GM21717 (cell line): ENCODE measurements around the gene BUD13.
"Not testable (repeated sequence)": the region's sequence is repeated elsewhere in the genome, so short reads cannot be mapped to it uniquely, and the experiment has no call there.

Source experiments
- ATAC-seq: cut with Tn5 transposase; IDR thresholded peaks from one replicate; pipeline ENCODE4 v1.9.1; 2021; ENCODE audit warnings: mild to moderate bottlenecking, moderate library complexity; ENCODE audit not compliant: unreplicated experiment

The BUD13 gene, protein sequence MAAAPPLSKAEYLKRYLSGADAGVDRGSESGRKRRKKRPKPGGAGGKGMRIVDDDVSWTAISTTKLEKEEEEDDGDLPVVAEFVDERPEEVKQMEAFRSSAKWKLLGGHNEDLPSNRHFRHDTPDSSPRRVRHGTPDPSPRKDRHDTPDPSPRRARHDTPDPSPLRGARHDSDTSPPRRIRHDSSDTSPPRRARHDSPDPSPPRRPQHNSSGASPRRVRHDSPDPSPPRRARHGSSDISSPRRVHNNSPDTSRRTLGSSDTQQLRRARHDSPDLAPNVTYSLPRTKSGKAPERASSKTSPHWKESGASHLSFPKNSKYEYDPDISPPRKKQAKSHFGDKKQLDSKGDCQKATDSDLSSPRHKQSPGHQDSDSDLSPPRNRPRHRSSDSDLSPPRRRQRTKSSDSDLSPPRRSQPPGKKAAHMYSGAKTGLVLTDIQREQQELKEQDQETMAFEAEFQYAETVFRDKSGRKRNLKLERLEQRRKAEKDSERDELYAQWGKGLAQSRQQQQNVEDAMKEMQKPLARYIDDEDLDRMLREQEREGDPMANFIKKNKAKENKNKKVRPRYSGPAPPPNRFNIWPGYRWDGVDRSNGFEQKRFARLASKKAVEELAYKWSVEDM

DNA sequence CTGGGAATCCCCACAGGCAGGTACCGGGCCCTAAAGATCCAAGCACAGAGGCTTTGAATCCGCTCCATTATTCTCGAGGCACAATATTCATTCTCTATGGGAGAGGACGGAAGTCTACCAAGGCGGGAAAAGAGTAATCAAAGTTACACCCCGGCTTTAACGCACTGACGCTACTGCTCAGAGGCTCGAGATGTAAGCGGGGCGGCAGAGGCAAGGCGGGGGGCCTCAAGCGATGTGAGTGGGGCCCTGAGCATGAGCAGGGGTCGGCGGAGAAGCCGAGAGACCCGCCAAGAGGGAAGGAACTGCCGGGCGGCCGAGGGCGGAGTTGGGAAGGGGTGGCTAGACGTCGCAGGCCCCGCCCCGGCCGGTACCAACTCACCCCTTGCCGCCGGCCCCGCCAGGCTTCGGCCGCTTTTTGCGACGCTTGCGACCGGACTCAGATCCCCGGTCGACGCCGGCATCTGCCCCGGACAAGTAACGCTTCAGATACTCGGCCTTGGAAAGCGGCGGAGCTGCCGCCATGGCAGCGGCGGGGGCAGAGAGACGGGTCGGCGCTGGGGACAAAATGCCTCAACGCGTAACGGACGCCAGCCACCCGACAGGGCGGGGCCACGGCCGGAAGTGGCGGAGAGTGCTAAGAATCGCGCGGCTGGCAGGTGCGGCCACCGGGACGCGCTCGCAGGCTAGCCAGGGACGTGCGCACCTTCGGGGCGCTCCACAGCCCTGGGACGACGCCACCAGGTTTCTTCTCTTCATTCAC is at the start of gene BUD13:
Gene BUD13, minus strand, starts transcription at position 545 of the 760 bp plus-strand sequence. Its CDS starts 23 bp downstream, at position 522.
- ATAC-seq, result peak; percentile 89

DNA sequence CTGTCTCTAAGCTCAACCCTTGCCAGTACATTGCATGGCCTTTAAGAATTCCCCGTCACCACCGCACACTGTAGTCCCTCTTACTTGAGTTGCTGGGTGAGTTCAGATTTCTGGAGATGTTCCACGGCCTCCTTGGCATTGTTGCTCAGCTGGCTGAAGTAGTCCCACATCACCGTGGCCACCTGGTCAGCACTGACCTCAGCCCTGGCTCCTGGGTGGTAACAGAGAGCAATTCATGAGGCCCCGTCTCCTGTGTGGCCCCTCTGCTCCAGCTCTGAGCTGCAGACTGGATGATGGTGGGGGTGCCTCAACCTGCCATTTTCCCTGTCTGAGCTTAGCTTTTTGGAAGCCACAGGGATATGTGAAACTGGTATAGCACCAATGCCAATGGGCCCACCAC is 49.8 kb upstream of the BUD13 start:
- no peak for ATAC-seq

DNA sequence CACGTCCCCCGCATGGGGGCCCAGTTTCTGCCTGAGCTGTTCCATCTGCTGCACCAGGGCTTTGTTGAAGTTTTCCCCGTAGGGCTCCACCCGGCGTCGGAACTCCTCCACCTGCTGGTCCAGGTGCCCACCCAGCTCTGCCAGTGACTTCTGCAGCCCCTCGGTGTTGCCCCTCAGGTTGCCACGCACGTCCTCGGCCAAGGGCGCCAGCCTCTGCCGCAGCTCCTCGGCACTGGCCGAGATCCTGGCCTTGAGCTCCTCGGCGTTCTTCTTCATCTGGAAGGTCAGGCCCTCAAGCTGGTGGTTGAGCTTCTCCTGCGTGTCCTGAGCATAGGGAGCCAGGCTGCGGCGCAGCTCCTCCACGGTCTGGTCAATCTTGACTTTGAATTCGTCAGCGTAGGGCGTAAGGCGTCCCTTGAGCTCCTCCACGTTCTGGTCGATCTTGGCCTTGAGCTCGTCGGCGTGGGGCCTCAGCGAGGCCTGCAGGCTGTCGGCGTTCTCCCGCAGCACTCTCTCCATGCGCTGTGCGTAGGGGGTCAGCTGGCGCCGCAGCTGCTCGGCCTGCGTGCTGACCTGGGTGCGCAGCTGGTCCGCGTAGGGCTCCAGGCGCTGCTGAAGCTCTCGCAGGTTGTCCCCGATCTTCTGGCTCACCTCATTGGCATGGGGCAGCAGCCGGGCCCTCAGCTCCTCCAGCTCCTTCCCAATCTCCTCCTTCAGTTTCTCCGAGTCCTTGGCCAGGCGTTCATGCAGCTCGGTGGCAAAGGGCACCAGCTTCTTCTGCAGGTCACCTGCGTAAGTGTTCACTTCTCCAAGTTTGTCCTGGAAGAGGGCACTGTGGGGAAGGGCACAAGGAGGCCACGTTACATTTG is 48.5 kb upstream of the BUD13 start:
- no peak for ATAC-seq

DNA sequence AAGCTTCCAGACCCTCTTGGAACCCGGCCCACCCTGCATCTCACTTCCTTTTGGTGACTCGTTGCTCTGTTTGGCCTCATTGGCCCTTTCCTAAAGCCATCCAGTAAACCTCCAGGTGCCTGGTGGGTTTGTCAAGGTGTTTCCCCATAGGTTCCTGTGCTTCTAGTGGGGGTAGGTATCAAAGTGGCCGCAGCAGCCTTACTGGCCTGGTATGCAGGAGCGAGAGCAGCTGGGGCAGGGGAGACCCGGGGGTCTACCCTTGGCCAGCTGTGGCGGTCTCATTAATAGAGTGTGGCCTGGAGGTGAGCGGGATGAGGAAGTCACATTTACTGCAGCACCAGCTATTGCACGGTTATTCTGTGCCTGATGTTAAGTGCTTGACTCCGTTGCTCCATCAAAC is 46.3 kb upstream of the BUD13 start:
- ATAC-seq, result no peak

DNA sequence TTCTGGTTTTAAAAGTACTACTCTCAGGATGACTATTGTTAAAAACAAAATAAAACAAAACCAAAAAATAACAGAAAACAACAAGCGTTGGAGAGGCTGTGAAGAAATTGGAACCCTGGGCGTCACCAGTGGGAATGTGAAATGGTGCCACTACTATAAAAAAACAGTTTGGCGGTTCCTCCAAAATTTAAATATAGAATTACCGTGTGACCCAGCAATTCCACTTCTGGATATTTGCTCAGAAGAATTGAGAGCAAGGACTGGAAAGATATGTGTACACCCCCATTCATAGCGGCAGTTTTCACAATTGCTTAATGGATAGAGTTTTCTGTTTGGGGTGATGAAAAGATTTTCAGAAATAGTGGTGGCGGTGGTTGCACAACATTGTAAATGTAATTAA is 41.7 kb upstream of the BUD13 start:
- ATAC-seq, result no peak

DNA sequence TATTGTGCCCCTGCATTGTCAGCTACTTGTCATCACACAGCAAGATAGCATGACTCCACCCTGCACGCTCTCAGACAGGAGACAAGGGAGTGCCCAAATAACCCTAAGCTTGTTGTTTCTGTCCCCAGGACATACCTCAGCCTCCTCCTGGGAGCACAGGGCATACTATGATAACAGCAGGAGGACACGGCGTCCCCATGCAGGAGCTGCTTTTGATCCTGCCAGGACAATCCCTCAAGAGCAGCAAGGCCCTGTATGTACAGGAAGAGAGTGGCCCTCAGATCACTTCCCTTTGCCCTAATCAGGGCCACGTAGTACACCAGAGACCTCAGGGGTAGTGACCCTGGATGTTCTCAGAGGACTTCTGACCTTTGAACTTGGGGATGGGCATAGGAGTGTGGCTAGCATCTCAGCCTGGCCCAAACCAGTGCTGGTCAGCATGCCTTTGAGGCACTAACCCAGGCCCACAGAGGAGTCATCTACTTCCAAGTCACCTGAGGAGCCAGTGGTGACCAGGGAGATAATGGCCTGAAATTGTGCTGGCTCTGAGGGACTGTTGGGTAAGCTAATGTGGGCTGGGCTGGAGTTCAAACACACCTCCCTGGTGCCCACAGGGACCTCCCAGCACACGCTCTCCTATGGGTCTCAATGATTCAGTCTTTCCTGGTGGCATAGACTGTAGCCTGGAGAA is 41.1 kb upstream of the BUD13 start:
- no peak for ATAC-seq

DNA sequence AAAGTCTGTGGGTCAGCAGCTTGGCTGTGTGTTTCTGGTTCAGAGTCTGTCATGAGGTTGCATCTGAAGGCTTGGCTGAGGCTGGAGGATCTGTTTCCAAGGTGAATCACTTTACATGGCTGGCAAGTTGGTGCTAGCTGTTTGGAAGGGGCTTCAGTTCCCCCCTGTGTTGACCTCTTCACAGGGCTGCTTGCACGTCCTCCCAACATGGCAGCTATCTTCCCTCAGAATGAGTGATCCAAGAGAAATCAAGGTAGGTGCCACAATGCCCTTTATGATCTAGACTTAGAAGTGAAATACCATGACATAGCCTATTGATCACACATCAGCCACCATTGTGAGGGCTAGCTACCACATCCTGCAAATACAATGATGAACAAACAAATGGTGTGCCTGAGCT is 40.4 kb upstream of the BUD13 start:
- ATAC-seq, result no peak

DNA sequence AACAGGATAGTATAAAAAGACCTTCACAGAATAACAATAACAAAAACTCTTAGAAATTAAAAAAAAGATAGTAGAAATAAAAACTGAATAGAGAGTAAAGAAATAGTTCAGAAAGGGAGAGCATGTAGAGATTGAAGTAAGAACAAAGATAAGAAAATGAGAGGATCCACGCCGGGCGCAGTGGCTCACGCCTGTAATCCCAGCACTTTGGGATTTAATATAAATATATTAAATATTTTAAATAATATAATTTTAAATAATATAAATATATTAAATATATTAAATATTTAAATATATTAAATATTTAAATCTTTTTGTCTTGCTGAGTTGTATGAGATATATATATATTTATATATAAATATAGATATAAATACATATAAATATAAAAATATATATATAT is 39.3 kb upstream of the BUD13 start:
- no peak for ATAC-seq

DNA sequence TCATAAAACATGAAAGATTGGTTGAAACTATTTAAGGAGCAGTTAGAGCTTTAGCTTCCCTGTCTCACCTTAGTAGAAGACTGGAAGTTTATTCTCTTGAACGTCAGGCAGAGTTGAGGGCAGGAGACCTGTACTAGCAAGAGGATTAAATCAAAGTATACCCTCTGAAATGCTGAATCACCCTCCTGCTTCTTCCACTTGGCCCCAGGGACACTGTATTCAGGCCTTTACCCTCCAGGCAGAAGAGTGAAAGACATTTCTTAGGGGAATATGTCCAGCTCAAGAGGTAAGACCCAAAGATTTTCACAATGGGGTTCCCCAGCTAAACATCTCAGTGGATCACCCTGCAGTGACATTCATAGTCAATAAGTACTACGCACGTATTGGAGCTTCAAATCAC is 38.4 kb upstream of the BUD13 start:
- no peak for ATAC-seq

DNA sequence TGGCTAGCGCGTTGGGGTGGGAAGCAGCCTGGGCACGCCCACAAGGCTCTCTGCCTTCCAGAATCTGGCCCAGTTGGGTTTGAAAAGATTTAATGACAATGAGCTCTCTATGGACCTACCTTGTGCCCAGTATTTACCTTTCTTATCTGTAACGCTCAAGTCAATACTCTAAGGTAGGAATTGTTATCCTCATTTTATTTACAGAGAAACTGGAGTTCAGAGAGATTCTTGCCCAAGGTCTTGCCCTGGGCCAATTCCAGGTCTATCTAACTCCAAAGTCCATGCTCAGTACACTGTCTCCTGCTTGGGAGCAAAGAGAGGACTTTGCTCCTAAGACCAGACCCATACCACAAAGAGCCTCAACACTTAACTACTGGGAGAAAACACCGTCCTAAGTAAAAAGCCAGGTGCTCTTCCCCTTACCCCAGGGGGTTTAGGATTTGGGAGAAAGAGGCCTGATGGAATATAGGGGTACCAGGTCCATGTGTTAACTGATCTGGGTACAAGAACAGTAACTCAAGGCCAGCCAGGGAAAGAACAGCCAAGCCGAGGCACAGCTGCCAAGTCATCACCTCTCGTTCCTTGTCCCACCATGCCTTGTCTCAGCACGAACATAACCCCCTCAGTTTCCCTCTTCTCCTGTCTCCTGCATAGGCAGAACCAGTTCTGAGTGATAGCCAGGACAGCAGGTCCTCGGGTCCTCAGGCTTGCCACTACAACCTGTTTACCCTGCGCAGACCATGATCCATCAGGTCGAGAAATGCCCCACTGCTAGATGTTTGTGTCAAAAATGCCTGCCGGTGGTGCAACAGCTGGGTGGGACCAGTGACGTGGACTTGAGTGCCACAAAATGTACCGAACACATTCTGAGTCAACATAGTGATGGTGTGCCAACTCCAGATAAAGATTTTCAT is 35.7 kb upstream of the BUD13 start:
- ATAC-seq, result no peak

DNA sequence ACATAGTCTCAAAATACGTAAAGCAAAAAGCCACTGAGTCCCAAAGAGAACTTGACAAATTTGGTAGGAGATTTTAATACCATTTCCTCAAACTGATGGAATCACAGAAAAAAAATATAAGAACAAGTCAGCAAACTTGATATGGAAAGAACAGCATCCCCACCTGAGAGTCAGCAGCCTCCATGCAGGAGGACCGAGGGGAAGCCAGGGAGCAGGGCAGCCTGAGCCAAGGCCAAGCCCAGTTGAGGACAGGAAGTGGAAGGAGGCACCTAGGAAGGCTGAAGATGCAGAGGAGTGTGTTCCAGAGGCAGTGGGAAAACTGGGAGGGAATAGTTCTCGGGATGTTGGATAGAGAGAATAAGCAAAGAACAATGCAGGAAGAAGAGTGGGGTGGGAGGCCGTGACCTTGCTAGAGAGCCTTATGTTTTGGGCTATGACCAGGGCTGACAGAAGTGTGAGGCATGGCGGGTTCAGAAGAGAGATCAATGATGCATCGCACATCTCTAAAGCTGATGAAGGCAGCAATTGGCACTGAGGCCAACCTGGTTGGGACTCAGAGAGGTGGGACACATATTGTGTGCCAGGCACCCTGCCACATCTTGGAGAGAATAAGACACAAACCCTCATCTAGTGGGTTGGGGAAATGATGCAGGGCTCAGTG is 34.9 kb upstream of the BUD13 start:
- ATAC-seq, result no peak

DNA sequence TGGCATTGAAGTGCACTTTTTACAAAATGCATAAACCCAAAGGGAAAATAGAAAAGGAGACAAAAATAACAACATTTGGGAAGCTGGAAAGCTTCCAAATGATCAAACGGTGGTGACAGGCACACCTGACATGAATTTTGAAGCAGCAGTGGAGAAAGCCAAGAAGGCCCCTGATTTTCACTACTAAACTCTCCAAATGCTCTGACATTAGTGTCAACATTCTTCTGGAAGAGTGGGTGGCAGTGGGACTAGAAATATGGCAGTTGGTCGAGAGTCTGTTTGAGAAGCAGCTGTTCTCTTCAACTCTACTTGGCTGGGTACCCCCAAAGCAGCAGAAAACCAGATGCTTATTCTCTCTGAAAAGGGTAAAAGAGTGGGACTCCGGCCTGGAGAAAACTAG is 31.2 kb upstream of the BUD13 start:
- ATAC-seq, result no peak

DNA sequence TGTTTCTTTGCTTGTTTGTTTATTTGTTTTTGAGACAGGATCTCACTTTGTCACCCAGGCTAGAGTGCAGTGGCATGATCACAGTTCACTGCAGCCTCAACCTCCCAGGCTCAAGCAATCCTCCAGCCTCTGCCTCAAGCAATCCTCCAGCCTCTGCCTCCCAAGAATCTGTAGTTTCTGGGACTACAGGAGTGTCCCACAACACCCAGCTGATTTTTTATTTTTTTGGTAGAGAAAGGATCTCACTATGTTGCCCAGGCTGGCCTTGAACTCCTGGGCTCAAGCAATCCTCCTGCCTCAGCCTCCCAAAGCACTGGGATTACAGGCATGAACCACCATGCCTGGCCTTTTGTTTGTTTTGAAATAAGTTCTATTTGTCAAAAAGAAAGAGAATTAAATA is 28.9 kb upstream of the BUD13 start:
- not testable (repeated sequence) for ATAC-seq

DNA sequence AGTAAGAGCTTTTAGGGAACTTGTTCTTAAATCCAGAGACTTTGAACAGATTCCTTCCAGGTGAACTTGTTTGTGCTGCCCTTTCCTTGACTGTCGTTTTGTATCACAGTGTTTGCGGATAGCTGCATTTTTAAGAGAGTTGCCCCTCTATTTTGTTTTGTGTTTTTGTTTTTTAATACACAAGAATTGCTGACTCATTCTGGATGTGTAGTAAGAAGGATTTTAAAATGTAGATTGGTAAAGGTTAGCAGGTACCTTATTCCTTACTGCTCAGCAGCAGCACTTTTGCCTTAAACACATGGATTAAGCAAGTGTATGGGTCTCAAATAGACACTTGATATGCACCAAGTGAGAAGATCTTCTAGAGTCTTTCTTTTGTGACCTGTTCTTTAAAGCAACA is 27.8 kb upstream of the BUD13 start:
- ATAC-seq, result no peak

DNA sequence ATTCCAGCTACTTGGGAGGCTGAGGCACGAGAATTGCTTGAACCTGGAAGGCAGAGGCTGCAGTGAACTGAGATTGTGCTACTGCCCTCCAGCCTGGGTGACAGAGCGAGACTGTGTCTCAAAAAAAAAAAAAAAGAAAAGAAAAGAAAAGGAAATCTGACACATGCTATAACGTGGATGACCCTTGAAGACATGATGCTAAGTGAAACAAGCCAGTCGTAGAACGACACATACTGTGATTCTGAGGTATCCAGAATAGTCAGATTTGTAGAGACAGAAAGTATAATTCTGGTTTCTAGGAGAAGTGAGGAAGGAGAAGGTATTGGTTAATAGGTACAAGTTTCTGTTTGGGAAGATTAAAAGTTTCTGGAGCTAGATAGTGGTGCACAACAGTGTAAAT is 25.6 kb upstream of the BUD13 start:
- ATAC-seq, result no peak

DNA sequence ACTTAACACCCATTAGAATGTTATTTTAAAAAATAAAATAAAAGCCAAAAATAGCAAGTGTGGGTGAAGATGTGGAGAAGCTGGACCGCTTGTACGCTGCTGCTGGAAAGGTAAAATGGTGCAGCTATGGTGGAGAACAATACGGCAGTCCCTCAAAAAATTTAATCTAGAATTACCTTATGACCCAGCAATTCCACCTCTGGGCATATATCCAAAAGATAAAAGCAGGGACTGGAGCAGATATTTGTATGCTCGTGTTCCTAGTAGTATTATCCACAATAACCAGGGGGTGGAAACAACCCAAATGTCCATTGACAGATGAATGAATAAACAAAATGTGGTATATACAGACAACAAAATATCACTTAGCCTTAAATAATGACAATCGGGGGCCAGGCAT is 25.0 kb upstream of the BUD13 start:
- ATAC-seq, result no peak

DNA sequence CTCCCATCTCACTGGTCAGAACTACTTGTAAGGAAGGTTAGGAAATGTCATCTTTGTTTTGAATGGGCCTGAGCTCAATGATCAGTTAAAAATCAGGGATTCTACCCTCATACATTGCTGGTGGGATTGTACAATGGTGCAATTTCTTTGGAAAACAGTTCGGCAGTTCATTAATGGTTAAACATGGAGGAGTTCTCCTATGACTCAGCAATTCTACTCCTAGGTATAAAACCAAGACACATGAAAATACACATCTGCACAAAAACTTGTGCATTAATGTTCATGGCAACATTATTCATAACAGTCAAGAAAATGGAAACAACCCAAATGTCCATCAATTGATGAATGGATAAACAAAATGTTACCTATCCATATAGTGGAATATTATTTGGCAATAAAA is 23.8 kb upstream of the BUD13 start:
- no peak for ATAC-seq

DNA sequence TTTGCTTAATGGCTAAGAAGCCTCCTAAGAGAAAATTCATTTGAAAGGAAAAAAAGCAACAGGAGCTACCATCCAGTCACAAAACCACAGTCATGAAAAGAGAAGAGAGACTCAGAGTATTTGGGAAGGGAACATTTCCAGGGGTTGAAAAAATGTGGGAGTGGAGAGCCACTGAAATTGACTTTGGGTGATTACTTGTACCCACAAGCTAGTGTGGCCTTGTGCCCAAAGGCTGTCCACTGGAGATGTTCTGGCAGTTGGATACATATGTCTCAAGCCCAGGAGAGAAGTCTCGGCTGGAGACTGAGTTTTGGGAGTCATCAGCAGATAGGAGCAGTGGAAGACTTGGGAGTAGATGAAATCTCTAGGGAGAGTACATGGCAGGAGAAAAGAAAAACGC is 22.1 kb upstream of the BUD13 start:
- no peak for ATAC-seq

DNA sequence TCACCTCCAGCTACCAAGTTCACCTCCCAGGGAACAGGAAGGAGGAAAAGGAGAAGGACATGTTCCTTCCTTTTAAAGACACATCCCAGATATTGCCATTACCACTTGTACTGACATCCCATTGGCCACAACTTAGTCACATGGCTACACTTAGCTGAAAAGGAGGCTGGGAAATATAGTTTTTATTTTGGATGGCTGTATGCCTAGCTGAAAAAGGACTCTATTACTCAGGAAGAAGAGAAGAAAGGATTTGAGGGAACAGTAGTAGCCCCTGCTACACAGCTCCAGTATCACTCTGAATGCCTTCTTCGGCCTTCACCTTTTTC is 20.9 kb upstream of the BUD13 start:
- ATAC-seq, result no peak
